GM20000 (cell line): Measurements from ENCODE around the gene PLCD3.

Experiments
- DNase-seq: peaks from one replicate; pipeline ENCODE4 v3.0.0; 2012; ENCODE audit warnings: low spot score
- TF ChIP-seq, protein P1 (sequence below): IDR thresholded peaks from 2 replicates; pipeline ENCODE4 v1.5.1; 2012; ENCODE audit warnings: mild to moderate bottlenecking, control low read depth; ENCODE audit errors: extremely low read depth, missing control alignments

Gene PLCD3

GRCh38 chr17:45103269-45103795, 29.0 kb downstream of the PLCD3 start:
- TF ChIP-seq, protein P1, sequence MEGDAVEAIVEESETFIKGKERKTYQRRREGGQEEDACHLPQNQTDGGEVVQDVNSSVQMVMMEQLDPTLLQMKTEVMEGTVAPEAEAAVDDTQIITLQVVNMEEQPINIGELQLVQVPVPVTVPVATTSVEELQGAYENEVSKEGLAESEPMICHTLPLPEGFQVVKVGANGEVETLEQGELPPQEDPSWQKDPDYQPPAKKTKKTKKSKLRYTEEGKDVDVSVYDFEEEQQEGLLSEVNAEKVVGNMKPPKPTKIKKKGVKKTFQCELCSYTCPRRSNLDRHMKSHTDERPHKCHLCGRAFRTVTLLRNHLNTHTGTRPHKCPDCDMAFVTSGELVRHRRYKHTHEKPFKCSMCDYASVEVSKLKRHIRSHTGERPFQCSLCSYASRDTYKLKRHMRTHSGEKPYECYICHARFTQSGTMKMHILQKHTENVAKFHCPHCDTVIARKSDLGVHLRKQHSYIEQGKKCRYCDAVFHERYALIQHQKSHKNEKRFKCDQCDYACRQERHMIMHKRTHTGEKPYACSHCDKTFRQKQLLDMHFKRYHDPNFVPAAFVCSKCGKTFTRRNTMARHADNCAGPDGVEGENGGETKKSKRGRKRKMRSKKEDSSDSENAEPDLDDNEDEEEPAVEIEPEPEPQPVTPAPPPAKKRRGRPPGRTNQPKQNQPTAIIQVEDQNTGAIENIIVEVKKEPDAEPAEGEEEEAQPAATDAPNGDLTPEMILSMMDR: no peak
- DNase-seq: no peak

DNA sequence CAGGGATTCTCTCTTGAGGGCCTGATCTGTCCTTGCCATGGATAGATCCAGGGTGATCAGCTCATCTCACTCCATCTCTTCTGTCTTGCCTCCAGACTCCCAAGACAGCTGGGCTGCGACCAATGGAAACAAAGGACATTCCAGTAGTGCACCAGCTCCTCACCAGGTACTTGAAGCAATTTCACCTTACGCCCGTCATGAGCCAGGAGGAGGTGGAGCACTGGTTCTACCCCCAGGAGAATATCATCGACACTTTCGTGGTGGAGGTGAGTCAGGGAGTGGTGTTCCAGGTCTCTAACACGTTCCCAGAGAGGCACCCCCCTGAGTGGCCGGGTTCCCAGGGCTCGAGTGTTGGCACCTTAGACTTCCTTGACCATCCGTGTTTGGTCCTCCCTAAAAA, 29.5 kb downstream of the PLCD3 start:
- DNase-seq: no peak
- TF ChIP-seq, protein P1: no peak

GRCh38 chr17:45101883-45102811, 30.2 kb downstream of the PLCD3 start:
- DNase-seq: no peak

DNA sequence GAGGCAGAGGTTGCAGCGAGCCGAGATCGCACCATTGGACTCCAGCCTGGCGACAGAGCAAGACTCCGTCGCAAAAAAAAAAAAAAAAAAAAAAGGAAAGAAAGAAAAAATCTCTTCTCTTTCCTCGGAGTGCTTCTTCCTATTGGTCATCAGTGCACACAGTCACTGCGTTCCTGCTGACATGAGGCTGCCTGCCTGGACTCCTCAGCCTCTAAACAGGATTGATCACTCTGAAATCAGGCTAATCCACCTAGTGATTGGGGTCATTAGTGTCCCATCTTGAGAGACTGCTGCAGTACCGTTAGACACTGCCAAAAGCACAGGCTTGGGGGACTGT, 30.8 kb downstream of the PLCD3 start:
- no peak for DNase-seq
- TF ChIP-seq, protein P1: no peak

More at GRCh38 chr17:45101883-45102811, 30.2 kb downstream of the PLCD3 start:
- TF ChIP-seq, protein P1: no peak

DNA sequence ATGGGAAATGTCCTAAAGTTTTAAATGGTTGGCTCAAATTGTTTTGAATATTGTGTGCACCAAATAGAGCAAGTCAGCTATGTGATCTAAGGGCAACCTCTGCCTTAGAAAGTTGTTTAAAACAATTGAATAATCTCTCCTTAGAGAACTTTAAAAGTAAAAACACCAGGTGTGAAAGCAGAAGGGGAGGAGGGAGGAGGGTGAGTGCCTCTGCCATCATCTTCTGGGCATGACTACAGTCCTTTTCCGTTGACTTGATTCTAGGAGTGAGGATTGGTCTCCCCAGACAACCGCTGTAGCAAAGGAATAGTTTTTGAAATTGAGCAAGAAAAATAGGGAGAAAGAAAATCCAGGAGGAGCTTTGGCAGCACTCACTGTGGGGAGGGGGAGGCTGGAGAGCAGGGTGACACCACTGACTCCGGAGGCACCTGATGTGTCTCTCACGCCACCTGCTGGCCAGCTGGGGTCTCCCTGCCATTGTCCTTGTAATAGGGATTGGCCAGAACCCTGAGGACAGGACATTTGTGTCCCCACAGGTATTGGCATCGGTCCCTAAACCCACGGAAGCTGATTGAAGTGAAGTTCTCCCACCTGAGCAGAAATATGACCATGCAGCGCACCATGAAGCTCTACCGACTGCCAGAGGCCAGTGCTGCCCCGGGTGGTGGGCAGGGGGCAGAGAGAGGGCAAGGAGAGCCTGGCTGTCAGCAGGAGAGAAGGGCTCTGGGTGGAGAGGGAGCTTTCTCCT, 33.3 kb downstream of the PLCD3 start:
- peak; percentile 82 for DNase-seq
- TF ChIP-seq, protein P1: peak; percentile 74

DNA sequence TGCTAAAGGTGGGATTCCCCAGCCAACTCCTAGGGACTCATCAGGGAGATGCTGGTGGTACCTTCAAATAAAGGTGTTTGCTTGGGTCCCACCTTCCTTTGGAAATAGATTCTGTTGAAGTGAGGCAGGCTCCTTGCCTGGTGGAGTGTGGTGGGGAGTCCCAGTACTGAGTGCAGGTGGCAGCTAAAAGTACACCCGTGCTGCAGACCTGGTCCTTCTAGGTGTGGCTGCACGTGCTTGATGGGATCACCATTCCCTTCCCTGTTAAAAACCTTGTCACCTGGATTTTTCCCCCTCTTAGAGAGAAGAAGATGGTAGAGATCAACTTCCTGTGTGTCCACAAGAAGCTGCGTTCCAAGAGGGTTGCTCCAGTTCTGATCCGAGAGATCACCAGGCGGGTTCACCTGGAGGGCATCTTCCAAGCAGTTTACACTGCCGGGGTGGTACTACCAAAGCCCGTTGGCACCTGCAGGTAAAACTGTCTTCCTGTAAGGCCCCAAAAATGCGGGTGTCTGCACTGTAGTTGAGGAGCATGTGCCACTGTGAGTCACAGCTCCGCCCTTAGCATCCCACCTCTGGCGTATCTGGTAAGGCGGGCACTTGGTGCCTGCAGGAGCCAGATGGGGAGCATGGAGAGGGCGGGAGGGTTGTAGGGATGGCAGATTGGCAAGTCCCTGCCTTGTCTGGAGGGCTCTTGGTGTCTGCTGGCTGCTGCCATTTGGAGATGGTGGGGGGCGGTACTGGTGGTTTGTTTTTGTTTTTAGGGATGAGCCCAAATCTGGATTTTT, 34.0 kb downstream of the PLCD3 start:
- DNase-seq: no peak
- TF ChIP-seq, protein P1: no peak
